ACC112 (cell line): ENCODE measurements around the gene AFAP1.

Source experiments
- H2AFZ ChIP-seq: fragments of 200-600 bp; sonication (generic); one replicate; pipeline ENCODE4 v1.6.0; 2017; ENCODE audit warnings: antibody characterized with exemption, low read length; ENCODE audit not compliant: unreplicated experiment
- H3K27ac ChIP-seq: fragments of 200-600 bp; sonication (generic); 2 replicates; pipeline ENCODE4 v1.5.1; 2014; ENCODE audit warnings: low read depth, mild to moderate bottlenecking, antibody characterized with exemption, low read length, moderate library complexity
- H3K27me3 ChIP-seq: fragments of 200-600 bp; sonication (generic); 2 replicates; pipeline ENCODE4 v1.6.1; 2014; ENCODE audit warnings: mild to moderate bottlenecking, antibody characterized with exemption, low read length, moderate library complexity, mixed read lengths; ENCODE audit not compliant: insufficient read depth
- H3K36me3 ChIP-seq: fragments of 200-600 bp; sonication (generic); 2 replicates; pipeline ENCODE4 v1.6.1; 2016; ENCODE audit warnings: mild to moderate bottlenecking, antibody characterized with exemption, low read length, moderate library complexity, mixed read lengths; ENCODE audit not compliant: insufficient read depth
- H3K4me1 ChIP-seq: fragments of 200-600 bp; sonication (generic); one replicate; pipeline ENCODE4 v1.6.1; 2016; ENCODE audit warnings: low read length, mixed read lengths; ENCODE audit not compliant: insufficient read depth, unreplicated experiment, control insufficient read depth
- H3K4me3 ChIP-seq: fragments of 200-600 bp; sonication (generic); 2 replicates; pipeline ENCODE4 v1.5.1; 2014; ENCODE audit warnings: mild to moderate bottlenecking, low read depth, low read length
- H3K79me2 ChIP-seq: fragments of 200-600 bp; sonication (generic); one replicate; pipeline ENCODE4 v1.6.0; 2016; ENCODE audit warnings: low read length; ENCODE audit not compliant: control insufficient read depth, unreplicated experiment, insufficient read depth

Gene AFAP1

DNA sequence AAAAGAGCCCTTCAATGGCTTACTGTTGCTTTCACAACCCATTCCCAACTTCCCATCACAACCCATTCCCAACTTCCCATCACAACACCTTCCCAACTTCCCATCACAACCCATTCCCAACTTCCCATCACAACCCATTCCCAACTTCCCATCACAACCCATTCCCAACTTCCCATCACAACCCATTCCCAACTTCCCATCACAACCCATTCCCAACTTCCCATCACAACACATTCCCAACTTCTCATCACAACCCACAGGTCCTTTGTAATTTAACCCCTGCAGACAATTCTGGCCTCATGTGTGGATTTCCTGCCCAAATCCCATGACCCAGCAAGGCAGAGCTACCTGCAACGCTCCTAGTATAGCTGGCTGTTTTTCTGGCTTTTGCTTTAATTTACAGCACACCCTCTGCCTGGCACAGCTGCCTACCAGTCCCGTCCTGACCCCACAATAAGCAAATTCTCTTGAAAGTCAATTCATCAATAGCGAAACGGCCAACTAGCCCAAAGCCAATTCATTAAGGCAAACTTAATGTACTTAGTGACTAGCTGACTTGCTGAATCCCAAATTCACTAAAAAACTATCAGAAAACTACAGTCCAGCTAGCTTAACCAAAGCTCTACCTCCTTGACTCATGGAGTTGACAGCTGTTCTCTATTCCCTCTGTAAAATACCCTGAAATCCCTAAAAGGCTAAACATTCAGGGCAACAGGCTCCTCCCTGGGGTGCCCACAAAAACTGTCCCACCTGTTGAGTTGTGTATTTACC lies 75.6 kb downstream of the AFAP1 start:
- Histone ChIP-seq H2AFZ (no peak overlapping the region), H3K36me3 (peaks cover 34% of the 10 kb centered on the region), H3K79me2 (peaks cover 65% of the 10 kb centered on the region), H3K4me1 (peaks cover 54% of the 10 kb centered on the region), H3K27ac (no peak overlapping the region), H3K27me3 (no peaks in the 10 kb centered on the region), H3K4me3 (no peak overlapping the region)

DNA sequence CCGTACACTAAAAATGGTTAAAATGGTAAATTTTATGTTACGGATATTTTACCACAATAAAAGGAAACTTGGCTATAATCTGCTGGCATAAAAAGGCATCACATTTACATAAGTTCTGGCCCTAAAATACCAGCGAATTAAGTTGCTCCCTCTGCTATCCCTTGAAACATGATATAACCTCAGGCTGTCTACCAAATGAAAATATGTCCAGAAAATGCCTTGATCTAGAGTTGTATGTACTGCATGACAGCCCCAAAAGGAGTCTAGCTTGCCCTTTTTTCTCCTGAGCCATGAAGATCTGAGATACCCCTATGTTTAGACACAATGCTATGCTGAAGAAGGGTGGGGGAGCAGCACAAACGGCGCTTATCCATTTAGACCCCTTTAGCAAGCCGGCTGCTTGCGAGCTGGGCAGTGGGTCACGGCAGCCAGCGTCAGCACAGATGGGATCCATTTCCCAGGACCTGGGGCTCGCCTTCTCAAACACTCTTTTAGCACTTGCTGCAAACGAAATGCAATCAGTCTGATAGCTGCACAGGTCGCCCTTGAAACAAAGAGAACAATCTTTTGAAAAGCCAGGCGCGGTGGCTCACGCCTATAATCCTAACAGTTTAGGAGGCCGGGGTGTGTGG lies 77.0 kb downstream of the AFAP1 start:
- Histone ChIP-seq H3K27ac (peak overlapping the region; percentile 70), H3K27me3 (no peaks in the 10 kb centered on the region), H3K4me1 (peaks cover 54% of the 10 kb centered on the region), H3K4me3 (no peak overlapping the region), H2AFZ (no peak overlapping the region), H3K36me3 (peaks cover 25% of the 10 kb centered on the region), H3K79me2 (peaks cover 69% of the 10 kb centered on the region)

- Histone ChIP-seq H3K79me2 (peaks cover 75% of the 10 kb centered on the region), H3K4me1 (peaks cover 59% of the 10 kb centered on the region), H3K4me3 (peak overlapping the region; percentile 52), H2AFZ (peak overlapping the region; percentile 8), H3K36me3 (peaks cover 17% of the 10 kb centered on the region), H3K27ac (peak overlapping the region; percentile 98), H3K27me3 (no peaks in the 10 kb centered on the region)
Measured at GRCh38 chr4:7861440-7861881, 78.2 kb downstream of the AFAP1 start.

DNA sequence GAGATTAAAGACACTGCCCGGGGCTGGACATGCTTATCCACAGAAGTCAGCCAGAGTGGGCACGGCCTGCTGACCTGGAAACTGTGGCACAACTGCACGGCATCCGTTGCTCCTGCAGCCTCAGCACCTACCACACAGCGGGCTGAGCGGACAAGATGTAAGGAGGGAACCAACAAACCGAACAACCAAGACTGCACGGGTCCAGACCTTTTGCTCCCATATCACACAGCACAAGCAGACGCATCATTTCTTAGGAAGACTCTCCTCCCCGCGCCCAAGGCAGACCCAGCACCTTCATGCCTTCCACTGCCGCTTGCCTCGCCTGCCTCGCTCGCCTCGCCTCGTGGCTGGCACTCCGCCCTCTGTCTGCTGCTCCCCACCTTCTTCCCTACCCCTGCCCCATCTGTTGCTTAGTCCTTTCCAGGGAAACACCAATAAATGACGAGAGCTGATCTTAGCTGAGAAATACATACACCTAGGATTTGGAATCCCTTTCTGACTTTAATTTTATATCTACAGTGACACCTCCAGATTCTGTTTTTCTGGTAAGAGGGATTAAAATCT lies 79.0 kb downstream of the AFAP1 start:
- Histone ChIP-seq H3K27me3 (no peaks in the 10 kb centered on the region), H3K4me1 (peaks cover 65% of the 10 kb centered on the region), H3K4me3 (0 out of 2 replicates have a peak overlapping the region, but pooled peaks have one; percentile 52), H3K36me3 (peaks cover 14% of the 10 kb centered on the region), H3K27ac (peak overlapping the region; percentile 98), H3K79me2 (peaks cover 79% of the 10 kb centered on the region), H2AFZ (no peak overlapping the region)

- Histone ChIP-seq H3K4me3 (no peak overlapping the region), H3K4me1 (peaks cover 66% of the 10 kb centered on the region), H2AFZ (no peak overlapping the region), H3K27ac (peak overlapping the region; percentile 83; the same call in 1 of the 2 replicates), H3K36me3 (peaks cover 16% of the 10 kb centered on the region), H3K79me2 (peaks cover 75% of the 10 kb centered on the region), H3K27me3 (no peaks in the 10 kb centered on the region)
Measured at GRCh38 chr4:7859326-7859725, 80.3 kb downstream of the AFAP1 start.

GRCh38 chr4:7858498-7858897 lies 81.2 kb downstream of the AFAP1 start:
- no peak overlapping the region for H2AFZ ChIP-seq
- H3K36me3 ChIP-seq: peaks cover 20% of the 10 kb centered on the region
- H3K4me3 ChIP-seq: no peak overlapping the region; the same call in 1 of the 2 replicates
- peak overlapping the region; percentile 83 for H3K27ac ChIP-seq
- peaks cover 66% of the 10 kb centered on the region for H3K4me1 ChIP-seq
- H3K79me2 ChIP-seq: peaks cover 73% of the 10 kb centered on the region
- no peaks in the 10 kb centered on the region for H3K27me3 ChIP-seq

DNA sequence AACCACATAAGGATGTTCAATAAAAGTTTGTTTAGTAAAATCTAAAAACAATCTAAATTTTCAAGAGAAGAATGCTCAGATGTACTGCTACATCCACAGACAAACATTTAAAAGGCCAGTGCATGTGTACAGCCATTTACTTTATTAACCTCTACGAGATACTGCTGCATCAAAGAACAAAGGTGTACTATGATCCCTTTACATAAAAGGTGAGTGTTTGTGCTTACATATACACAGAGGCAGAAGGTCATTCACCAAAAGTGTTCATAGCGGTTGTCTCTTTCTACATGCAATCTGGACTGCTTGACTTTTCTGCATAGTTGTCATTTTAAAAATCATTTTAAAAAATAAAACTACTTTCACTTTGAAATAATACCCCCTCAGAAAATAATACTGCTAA lies 81.7 kb downstream of the AFAP1 start:
- Histone ChIP-seq H3K27me3 (no peaks in the 10 kb centered on the region), H3K4me3 (peak overlapping the region; percentile 50; the same call in 1 of the 2 replicates), H3K79me2 (peaks cover 71% of the 10 kb centered on the region), H3K36me3 (peaks cover 21% of the 10 kb centered on the region), H2AFZ (no peak overlapping the region), H3K4me1 (peaks cover 64% of the 10 kb centered on the region), H3K27ac (peak overlapping the region; percentile 83)

- Histone ChIP-seq H3K27ac (peak overlapping the region; percentile 83), H3K4me1 (peaks cover 64% of the 10 kb centered on the region), H3K79me2 (peaks cover 71% of the 10 kb centered on the region), H3K4me3 (peak overlapping the region; percentile 50), H2AFZ (no peak overlapping the region), H3K27me3 (no peaks in the 10 kb centered on the region), H3K36me3 (peaks cover 21% of the 10 kb centered on the region)
Measured at GRCh38 chr4:7857238-7857701, 82.4 kb downstream of the AFAP1 start.

DNA sequence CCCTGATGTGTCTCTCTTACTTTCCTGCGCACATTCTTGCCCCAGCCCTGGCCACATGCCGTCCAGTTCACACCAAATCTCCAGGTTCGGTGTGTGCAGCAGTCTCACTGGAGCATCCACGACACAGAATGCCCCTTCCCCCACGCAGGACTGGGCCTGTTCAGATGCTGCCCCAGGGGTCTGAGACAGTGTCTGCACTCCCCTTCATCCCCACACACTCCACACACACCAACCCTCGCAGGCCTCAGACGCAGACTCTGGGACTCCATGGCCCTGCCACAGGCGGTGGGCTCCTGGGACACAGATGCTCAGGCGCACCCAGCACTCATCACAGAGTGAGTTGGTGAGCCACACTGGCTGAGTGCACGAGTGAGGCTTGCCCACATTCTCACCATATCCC lies 83.9 kb downstream of the AFAP1 start:
- no peak overlapping the region for H3K4me3 ChIP-seq
- peaks cover 35% of the 10 kb centered on the region for H3K36me3 ChIP-seq
- H2AFZ ChIP-seq: no peak overlapping the region
- no peaks in the 10 kb centered on the region for H3K27me3 ChIP-seq
- H3K27ac ChIP-seq: no peak overlapping the region
- peaks cover 71% of the 10 kb centered on the region for H3K79me2 ChIP-seq
- peaks cover 53% of the 10 kb centered on the region for H3K4me1 ChIP-seq

DNA sequence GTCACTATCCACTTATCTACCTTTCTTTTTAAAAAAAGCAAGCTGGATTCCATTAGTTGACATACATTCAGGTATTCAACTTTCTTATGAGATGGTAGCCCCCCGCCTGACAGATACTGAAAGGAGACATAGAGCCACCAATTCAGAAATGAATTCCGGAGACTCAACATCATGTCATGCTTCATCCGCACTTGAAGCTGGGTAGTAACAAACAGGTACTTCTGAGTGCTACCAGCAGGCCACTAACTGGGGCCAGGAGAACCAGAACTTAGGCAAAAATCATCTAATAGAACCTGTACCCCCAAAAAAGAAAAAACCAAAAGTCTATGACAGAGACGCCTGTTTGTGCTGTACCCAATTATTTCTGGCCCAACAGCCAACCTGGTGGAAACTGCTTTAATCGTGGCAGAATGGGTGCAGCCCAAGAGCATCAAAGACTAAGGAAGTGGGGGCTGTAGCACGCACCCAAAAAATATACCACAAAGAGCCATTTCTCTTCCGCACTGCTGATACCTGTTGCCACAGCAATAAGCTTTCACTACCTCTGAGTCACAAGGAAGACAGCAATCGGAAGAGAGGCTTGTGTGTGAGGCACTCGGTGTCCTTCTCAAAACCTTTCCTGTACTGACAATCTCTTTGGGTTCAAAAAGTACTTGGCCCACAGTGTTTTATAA lies 84.8 kb downstream of the AFAP1 start:
- no peaks in the 10 kb centered on the region for H3K27me3 ChIP-seq
- no peak overlapping the region for H2AFZ ChIP-seq
- H3K4me1 ChIP-seq: peaks cover 47% of the 10 kb centered on the region
- no peak overlapping the region for H3K4me3 ChIP-seq
- H3K36me3 ChIP-seq: peaks cover 43% of the 10 kb centered on the region
- H3K79me2 ChIP-seq: peaks cover 68% of the 10 kb centered on the region
- no peak overlapping the region for H3K27ac ChIP-seq
